GM18505 (cell line): ENCODE data around the gene APOLD1.
A peak's percentile ranks its signal among the peaks of the same experiment; 100 is the strongest.

Experiments
- ATAC-seq: cut with Tn5 transposase; IDR thresholded peaks from one replicate; pipeline ENCODE4 v1.9.1; 2021; ENCODE audit not compliant: unreplicated experiment
- POLR2A ChIP-seq: IDR thresholded peaks from 4 replicates; pipeline ENCODE4 v1.6.1; 2011; ENCODE audit warnings: borderline replicate concordance; ENCODE audit not compliant: insufficient read depth, insufficient read length; ENCODE audit errors: extremely low read depth

Gene APOLD1

GRCh38 chr12:12764824-12765223, 20.6 kb upstream of the APOLD1 start:
- ATAC-seq = no peak
- TF ChIP-seq POLR2A = no peak

- ATAC-seq = no peak
- no peak for TF ChIP-seq POLR2A
These were observed 15.2 kb upstream of the APOLD1 start for GRCh38 chr12:12770262-12770661.

GRCh38 chr12:12774791-12775190, 10.7 kb upstream of the APOLD1 start:
- ATAC-seq = no peak
- no peak for TF ChIP-seq POLR2A

- no peak for TF ChIP-seq POLR2A
- no peak for ATAC-seq
These were observed 9.2 kb upstream of the APOLD1 start for GRCh38 chr12:12776261-12776660.

DNA sequence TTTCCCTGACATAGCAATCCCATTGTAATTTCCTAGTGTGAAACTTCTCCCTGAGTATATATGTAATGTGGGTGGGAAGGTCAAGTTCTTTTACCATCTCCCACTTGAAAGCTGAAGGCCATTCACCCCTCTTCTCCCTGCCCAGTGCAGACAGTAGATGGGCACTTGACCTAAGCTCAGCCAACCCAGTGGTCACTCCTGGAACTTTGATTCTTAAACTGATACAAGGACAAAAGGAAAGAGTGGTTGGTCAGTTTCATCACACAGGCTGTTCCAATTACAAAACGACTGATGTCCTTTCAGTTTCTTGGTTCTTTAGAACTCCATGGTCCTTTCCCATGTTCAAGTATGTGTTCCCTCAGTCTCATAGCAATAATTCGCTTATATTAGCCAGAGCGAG, 8.4 kb upstream of the APOLD1 start:
- ATAC-seq = no peak
- no peak for TF ChIP-seq POLR2A

GRCh38 chr12:12779007-12779406, 6.5 kb upstream of the APOLD1 start:
- TF ChIP-seq POLR2A = no peak
- no peak for ATAC-seq

DNA sequence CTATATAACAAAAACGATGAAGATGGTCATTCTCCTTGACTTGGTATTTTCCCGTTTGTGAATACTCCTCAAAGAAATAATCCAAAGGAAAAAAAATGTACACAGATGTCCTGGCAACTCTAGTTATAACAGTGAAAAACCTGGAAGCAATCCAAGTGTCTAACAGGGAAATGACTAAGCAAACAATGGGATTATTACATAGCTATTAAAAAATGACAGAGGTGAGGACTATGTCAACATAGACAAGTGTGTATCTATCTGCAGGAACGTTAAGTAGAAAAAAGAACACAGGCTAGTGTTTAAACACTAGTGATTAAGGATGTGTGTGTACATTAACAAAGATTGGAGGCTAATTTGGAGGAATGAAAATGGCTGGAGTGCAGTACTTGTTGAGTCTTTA, 5.9 kb upstream of the APOLD1 start:
- no peak for ATAC-seq

DNA sequence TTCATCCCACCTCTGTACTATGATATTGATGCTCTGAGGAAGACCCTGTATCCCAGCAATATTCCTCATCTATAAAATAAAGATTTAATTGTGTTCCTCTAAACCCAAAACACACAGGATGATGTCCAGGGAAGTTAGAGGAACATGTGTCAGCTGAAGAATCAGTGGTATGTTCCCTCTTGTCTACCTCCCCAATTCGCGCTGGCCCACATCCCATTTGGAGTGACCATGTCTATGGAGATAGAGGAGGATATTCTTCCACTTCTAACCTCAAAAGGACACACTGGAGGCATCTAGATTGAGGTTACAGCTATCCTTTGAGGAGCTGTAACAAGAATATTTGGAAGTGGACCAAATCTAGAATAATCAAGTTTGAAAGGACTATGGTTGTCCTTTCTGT, 1.3 kb upstream of the APOLD1 start:
- TF ChIP-seq POLR2A = no peak
- ATAC-seq = no peak

More for the DNA sequence above, 5.9 kb upstream of the APOLD1 start:
- no peak for TF ChIP-seq POLR2A

DNA sequence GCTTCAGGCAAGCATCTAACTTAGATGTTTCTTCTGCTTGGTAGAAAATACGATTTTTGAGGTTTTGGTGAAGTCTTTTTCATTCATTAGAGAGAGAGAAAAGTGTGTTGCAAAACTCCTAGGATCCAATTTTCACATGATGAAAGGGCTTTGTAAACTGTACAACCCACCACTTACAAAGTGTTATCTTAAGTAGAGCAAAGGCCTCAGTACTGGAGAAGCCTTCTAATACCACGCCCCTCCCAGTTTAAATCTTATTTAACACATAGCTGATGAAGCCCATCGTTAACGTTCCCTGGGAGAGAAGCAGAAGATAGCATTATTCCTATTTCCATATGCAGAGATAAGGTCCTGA, 869 bp downstream of the APOLD1 start:
- no peak for TF ChIP-seq POLR2A
- peak; percentile 6 for ATAC-seq

- TF ChIP-seq POLR2A = peak; percentile 92
- ATAC-seq = peak; percentile 88
These were observed 1.5 kb downstream of the APOLD1 start for GRCh38 chr12:12786706-12787601.

- TF ChIP-seq POLR2A = no peak
- no peak for ATAC-seq
These were observed 2.7 kb downstream of the APOLD1 start for GRCh38 chr12:12788131-12788530.

DNA sequence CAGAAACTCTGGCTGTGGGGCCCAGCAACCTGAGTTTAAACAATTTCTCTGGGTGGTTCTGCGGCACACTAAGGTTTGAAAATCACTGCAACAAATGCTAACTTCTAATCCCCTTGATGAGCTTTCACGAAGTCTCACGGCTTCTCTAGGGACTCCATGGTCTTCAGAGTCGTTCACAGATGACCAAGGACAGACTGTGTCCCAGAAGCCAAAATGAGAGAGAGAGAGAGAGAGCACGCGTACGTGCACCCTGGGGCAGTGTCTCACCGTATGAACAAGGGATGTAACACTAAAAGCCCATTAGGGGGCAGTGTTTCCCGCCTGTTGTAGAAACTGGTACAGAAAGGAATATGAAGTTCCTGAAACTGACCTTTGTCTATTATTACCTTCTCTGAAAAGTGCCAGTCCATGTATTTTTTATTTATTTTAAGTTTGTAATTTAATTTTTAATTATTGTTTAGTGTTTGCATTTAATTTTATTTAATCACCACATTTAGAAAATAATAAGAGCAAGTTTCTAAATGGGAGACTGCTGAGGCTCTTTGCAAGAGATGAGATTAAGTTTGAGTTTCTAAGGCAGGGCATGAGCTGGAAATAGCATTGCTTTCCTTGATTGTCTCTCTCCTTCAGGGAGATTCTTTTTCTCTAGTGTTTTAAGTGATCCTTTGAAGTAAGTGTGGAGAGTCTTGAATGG, 3.4 kb downstream of the APOLD1 start:
- ATAC-seq = peak; percentile 48
- TF ChIP-seq POLR2A = no peak

- no peak for TF ChIP-seq POLR2A
- no peak for ATAC-seq
These were observed 5.5 kb downstream of the APOLD1 start for GRCh38 chr12:12790956-12791355.
